COLO829 (cell line): ENCODE measurements around the gene MACROD1.

Experiments used
- DNase-seq: peaks from one replicate; pipeline ENCODE4 v3.0.0; 2012; ENCODE audit warnings: low spot score

MACROD1 gene

GRCh38 chr11:64092761-64093136 lies 73.2 kb downstream of the MACROD1 start:
- DNase-seq: no peak

GRCh38 chr11:64092111-64092760 lies 73.7 kb downstream of the MACROD1 start:
- DNase-seq: no peak

- no peak for DNase-seq
These were observed 75.0 kb downstream of the MACROD1 start for GRCh38 chr11:64090806-64091516.

- DNase-seq: no peak
These were observed 75.8 kb downstream of the MACROD1 start for GRCh38 chr11:64089915-64090805.

- DNase-seq: no peak
These were observed 76.4 kb downstream of the MACROD1 start for GRCh38 chr11:64089493-64089892.

- DNase-seq: no peak
These were observed 76.9 kb downstream of the MACROD1 start for GRCh38 chr11:64089027-64089360.

GRCh38 chr11:64088162-64089026 lies 77.5 kb downstream of the MACROD1 start:
- DNase-seq: no peak

- DNase-seq: no peak
These were observed 79.4 kb downstream of the MACROD1 start for GRCh38 chr11:64086258-64087123.

GRCh38 chr11:64085906-64086257 lies 80.0 kb downstream of the MACROD1 start:
- DNase-seq: no peak

- no peak for DNase-seq
These were observed 80.8 kb downstream of the MACROD1 start for GRCh38 chr11:64084951-64085710.

GRCh38 chr11:64084146-64084950 lies 81.6 kb downstream of the MACROD1 start:
- DNase-seq: no peak

GRCh38 chr11:64083398-64084080 lies 82.4 kb downstream of the MACROD1 start:
- no peak for DNase-seq

- DNase-seq: no peak
These were observed 84.0 kb downstream of the MACROD1 start for GRCh38 chr11:64081745-64082442.

GRCh38 chr11:64080390-64080789 lies 85.5 kb downstream of the MACROD1 start:
- DNase-seq: no peak

GRCh38 chr11:64078905-64079304 lies 87.0 kb downstream of the MACROD1 start:
- no peak for DNase-seq

- no peak for DNase-seq
These were observed 87.6 kb downstream of the MACROD1 start for GRCh38 chr11:64078284-64078683.

GRCh38 chr11:64077607-64078006 lies 88.3 kb downstream of the MACROD1 start:
- DNase-seq: no peak

- no peak for DNase-seq
These were observed 89.2 kb downstream of the MACROD1 start for GRCh38 chr11:64076758-64077157.
